Testis (tissue), 3 donors: ENCODE results near the gene PNCK. TPM values are rescaled to one million over a fixed set of nuclear protein-coding genes. Genes with fewer than 3 reads are reported as not detected.

Source experiments
- DNase-seq: peaks from one replicate; pipeline ENCODE4 v3.0.0-alpha.2; 2019
- H3K27ac ChIP-seq, 2 donors: fragments of 200-600 bp; sonication (generic); one replicate each; pipeline ENCODE4 v1.5.1; 2019
- H3K27me3 ChIP-seq: fragments of 200-600 bp; sonication (generic); one replicate; pipeline ENCODE4 v1.5.1; 2019
- H3K36me3 ChIP-seq: fragments of 200-600 bp; sonication (generic); one replicate; pipeline ENCODE4 v1.5.1; 2017; ENCODE audit warnings: low read depth; ENCODE audit errors: missing control alignments
- H3K4me1 ChIP-seq: fragments of 200-600 bp; sonication (generic); one replicate; pipeline ENCODE4 v1.5.1; 2019
- H3K4me3 ChIP-seq, 2 donors: fragments of 200-600 bp; sonication (generic); one replicate each; pipeline ENCODE4 v1.5.1; 2017 to 2019
- H3K9me3 ChIP-seq: fragments of 200-600 bp; sonication (generic); one replicate; pipeline ENCODE4 v1.5.1; 2017
- POLR2A ChIP-seq: fragments of 450-650 bp; IDR thresholded peaks from one replicate; pipeline ENCODE4 v1.6.1; 2017; ENCODE audit warnings: antibody characterized with exemption, mild to moderate bottlenecking, moderate library complexity
- WGBS, 2 donors: methylation state at CpG; one replicate each; pipeline ENCODE4 v1.1.5; 2018; 5-methylcytosine and 5-hydroxymethylcytosine counted together
- intact Hi-C: fragments of 100-400 bp; cut with DNase I; formaldehyde crosslinking; loops from one replicate; pipeline ENCODE4 v1.15.1; 2023; ENCODE audit warnings: low total_unique reads
- polyA plus RNA-seq: library from polyadenylated mRNA; stranded (reverse); fragments of 350-450 nt; fragmentation: Illumina TruSeq; extraction: RNeasy Lipid Tissue Mini Kit (QIAGEN cat#74804); gene quantifications from one replicate; pipeline ENCODE4 v1.2.3, GENCODE V29; 2014; ENCODE audit warnings: low read depth, low replicate concordance; ENCODE audit not compliant: insufficient read depth
- total RNA-seq, 2 donors: library from RNA; depleted of rRNA; stranded (reverse); fragments of >200 nt; gene quantifications; one replicate each; pipeline ENCODE4 v1.2.3, GENCODE V29; 2016
- TF ChIP-seq, protein P1 (sequence below), 3 experiments: fragments of 450-650 bp in 2 of 3; fragments of 200-600 bp in 1 of 3; sonication (generic) in 1 of 3; IDR thresholded peaks; one replicate each; pipeline ENCODE4 v1.5.1; 2016 to 2019; ENCODE audit warnings: antibody characterized with exemption in 3 of 3, mild to moderate bottlenecking in 2 of 3, moderate library complexity in 1 of 3

Gene PNCK
- total and polyA plus RNA-seq, 3 donors from 2014 or later = 19.9 to 51.5 (median 41.0) TPM

DNA sequence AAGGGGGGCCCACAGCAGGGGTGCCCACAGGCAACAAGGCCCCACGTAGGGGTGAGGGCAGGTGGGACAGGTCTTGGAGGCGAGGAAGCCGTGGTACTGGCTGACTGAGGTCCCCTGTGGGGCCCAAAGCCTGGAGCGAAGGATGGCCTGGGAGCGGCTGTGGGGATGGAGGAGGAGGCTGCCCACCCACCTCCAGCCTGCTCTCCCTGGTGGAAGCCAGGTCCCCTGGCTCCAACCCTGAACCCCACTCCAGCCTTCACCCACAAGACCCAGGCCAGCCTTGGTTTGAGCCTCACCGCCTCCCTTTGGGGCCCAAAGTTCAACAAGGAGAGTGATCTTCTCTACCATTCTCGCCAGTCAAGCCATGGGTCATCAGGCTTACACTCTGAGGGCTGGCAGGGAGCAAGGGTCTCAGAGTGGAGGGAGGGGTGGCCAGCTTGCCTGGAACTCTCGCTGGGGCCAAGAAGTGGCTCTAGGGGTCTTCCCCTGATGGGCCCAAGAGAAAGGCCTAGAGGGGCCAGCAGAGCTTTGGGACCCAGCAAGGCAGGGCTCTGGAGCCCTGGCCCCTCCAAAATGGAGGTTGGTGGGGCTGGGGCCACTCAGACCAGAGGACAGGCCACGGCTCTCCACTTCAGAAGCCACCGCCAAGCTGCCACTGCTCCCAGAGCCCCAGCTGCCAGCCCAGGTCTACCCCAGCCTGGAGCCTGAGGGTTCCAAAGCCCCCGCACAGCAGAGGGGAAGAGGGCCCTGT, 5.0 kb downstream of the PNCK start:
- 86% methylated on average over 10 of the region's 11 CpGs; no CpG with 5 or more reads in 1 of the 2 donors for WGBS, 2 donors
- Histone ChIP-seq H3K27me3 (no peaks in the 10 kb centered on the region), H3K36me3 (no peaks in the 10 kb centered on the region), H3K9me3 (no peaks in the 10 kb centered on the region), H3K4me1 (no peaks in the 10 kb centered on the region), H3K4me3 (no peak overlapping the region), H3K27ac (no peak overlapping the region)
- no peak for TF ChIP-seq POLR2A
- TF ChIP-seq, protein P1, sequence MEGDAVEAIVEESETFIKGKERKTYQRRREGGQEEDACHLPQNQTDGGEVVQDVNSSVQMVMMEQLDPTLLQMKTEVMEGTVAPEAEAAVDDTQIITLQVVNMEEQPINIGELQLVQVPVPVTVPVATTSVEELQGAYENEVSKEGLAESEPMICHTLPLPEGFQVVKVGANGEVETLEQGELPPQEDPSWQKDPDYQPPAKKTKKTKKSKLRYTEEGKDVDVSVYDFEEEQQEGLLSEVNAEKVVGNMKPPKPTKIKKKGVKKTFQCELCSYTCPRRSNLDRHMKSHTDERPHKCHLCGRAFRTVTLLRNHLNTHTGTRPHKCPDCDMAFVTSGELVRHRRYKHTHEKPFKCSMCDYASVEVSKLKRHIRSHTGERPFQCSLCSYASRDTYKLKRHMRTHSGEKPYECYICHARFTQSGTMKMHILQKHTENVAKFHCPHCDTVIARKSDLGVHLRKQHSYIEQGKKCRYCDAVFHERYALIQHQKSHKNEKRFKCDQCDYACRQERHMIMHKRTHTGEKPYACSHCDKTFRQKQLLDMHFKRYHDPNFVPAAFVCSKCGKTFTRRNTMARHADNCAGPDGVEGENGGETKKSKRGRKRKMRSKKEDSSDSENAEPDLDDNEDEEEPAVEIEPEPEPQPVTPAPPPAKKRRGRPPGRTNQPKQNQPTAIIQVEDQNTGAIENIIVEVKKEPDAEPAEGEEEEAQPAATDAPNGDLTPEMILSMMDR (IDR thresholded peaks at IDR 0.05) = no peak
- DNase-seq = no peak
- intact Hi-C loops = loop anchor here (5.0 kb wide), 1 partner anchor 131 kb away; no protein-coding TSS in a partner anchor

DNA sequence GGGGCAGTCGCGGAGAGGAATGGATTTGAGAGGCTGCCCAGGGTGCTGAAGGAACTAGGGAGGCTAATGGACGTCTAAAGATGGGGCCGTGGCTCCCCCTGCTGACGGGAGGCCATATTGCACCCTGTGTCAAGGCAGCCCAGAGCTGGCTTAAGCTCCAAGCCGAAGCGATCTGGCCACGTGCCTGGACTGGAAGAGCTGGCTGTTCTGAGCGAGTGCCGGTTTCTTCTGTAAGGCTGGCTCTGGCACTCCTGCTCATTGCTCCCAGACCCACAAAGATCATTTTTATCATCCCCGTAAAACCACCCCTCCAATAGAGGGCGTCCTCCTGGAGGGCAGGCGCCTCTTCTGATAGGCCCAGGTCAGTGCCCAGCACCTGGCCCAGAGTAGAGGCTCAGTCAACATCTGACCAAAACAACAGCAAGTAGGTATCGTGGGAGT, 5.6 kb downstream of the PNCK start:
- H3K4me1 ChIP-seq = no peaks in the 10 kb centered on the region
- no peak for TF ChIP-seq POLR2A
- TF ChIP-seq, protein P1 (IDR thresholded peaks at IDR 0.05) = peak; percentile 69 to 72 (median 71)
- no peaks in the 10 kb centered on the region for H3K36me3 ChIP-seq
- no peak overlapping the region for H3K4me3 ChIP-seq
- intact Hi-C loops = loop anchor here (5.0 kb wide), 1 partner anchor 131 kb away; no protein-coding TSS in a partner anchor
- no peaks in the 10 kb centered on the region for H3K27me3 ChIP-seq
- WGBS, 2 donors = 9% methylated on average over 13 of the region's 14 CpGs; no CpG with 5 or more reads in 1 of the 2 donors
- H3K27ac ChIP-seq = no peak overlapping the region
- peak; percentile 94 for DNase-seq
- no peaks in the 10 kb centered on the region for H3K9me3 ChIP-seq

DNA sequence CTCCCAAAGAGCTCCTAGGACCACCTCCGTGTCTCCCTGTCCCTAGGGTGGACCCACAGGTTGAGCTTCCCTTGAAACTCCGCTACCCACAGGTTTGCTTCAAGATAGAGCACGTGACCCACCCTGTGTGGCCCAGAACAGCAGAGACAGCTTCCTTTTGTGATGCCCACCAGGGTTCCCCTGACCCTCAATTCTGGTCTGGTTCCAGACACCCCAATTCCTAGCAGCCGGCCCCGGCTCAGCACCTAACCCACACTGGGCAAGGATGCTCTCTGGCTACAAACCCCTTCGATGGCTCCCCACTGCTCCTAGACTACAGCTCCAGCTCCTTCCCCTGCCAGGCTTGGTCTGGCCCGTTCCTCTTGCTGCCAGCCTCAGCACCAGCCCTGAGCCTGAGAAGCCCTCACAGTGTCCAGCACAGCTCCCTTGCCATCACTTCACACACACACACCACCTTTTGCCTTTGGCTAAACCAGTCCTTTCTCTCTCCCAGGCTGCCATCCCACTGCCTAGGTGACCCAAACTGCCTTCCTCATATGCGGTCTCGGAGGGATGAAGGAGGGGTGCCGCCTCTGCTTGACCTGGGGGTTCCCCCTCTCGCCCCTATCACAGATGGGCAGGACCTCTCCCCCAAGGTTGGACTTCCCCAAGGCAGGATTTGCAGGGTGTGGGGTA, 6.2 kb downstream of the PNCK start:
- TF ChIP-seq, protein P1 (IDR thresholded peaks at IDR 0.05) = no peak
- no peak for TF ChIP-seq POLR2A
- Histone ChIP-seq H3K4me1 (no peaks in the 10 kb centered on the region), H3K27ac (no peak overlapping the region), H3K27me3 (no peaks in the 10 kb centered on the region), H3K4me3 (no peak overlapping the region), H3K9me3 (no peaks in the 10 kb centered on the region), H3K36me3 (no peaks in the 10 kb centered on the region)
- intact Hi-C loops = loop anchor here (5.0 kb wide), 1 partner anchor 130 kb away; no protein-coding TSS in a partner anchor
- DNase-seq = no peak
- WGBS, 2 donors = 52 to 72% methylated on average over 7 to 10 of the region's 11 CpGs

DNA sequence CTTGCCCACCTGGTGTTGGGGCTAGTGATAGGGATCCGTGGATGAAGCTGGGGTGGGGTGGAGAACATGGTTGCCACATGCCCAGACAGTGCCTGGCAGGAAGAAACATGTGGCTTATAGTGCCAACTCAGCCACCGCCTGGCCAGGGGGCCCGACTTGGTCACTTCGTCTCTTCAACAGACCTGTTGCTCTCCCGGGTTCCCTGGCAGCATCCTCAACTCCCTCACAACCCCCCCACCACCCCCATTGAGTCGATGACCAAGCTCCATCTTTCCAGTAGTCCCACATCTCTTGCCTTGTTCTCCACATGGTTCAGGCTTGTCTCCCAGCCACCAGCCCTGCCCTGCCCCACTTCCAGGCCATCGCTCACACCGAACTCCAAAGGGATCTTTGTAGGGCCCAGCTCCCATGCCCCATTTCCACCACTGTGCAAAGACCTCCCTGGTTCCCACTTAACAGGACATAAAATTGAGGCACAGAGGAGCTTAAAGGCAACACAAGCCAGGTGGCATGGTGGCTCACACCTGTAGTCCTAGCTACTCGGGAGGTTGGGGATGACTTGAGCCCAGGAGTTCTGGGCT, 7.8 kb downstream of the PNCK start:
- WGBS, 2 donors = 84% methylated on average over 6 to 9 of the region's 9 CpGs
- H3K4me3 ChIP-seq = no peak overlapping the region
- intact Hi-C loops = loop anchor here (5.0 kb wide), 1 partner anchor 129 kb away; no protein-coding TSS in a partner anchor
- H3K4me1 ChIP-seq = no peaks in the 10 kb centered on the region
- no peak for TF ChIP-seq POLR2A
- TF ChIP-seq, protein P1 (IDR thresholded peaks at IDR 0.05) = no peak
- H3K9me3 ChIP-seq = no peaks in the 10 kb centered on the region
- no peaks in the 10 kb centered on the region for H3K27me3 ChIP-seq
- DNase-seq = no peak
- H3K36me3 ChIP-seq = no peaks in the 10 kb centered on the region
- H3K27ac ChIP-seq = no peak overlapping the region
